Peyer's patch (tissue), 4 donors: ENCODE data around the gene SCARF1.

ENCODE experiments used
- CTCF ChIP-seq, 6 experiments: fragments of 450-650 bp in 4 of 6; fragments of 200-600 bp in 2 of 6; sonication (generic) in 1 of 6; IDR thresholded peaks; one replicate each; pipeline ENCODE4 v1.5.1; 2017 to 2019; ENCODE audit warnings: antibody characterized with exemption in 6 of 6, mild to moderate bottlenecking in 3 of 6, moderate library complexity in 1 of 6
- POLR2A ChIP-seq, 2 donors: fragments of 450-650 bp; IDR thresholded peaks; one replicate each; pipeline ENCODE4 v1.5.1; 2017; ENCODE audit warnings: antibody characterized with exemption in 2 of 2, mild to moderate bottlenecking in 2 of 2, moderate library complexity in 2 of 2

GRCh38 chr17:1645207-1646171 lies at the start of gene SCARF1:
- TF ChIP-seq CTCF (IDR thresholded peaks at IDR 0.05) = no peak
- no peak for TF ChIP-seq POLR2A (IDR thresholded peaks at IDR 0.05)
